Astrocyte of the cerebellum (primary cell): Measurements from ENCODE around the gene CDK14.

ENCODE experiments used
- DNase-seq: peaks from one replicate; pipeline ENCODE4 v3.0.0-alpha.2; 2011; ENCODE audit warnings: low read depth
- H3K4me3 ChIP-seq: 2 replicates; pipeline ENCODE4 v1.5.1; 2011; ENCODE audit warnings: mild to moderate bottlenecking, low read depth, low read length, moderate library complexity
- in situ Hi-C: cut with HindIII; loops from 2 replicates; pipeline ENCODE4 v1.10.0; 2017; ENCODE audit warnings: low sequenced_read_pairs
- TF ChIP-seq, protein P1 (sequence below): IDR thresholded peaks from 2 replicates; pipeline ENCODE4 v1.5.1; 2012; ENCODE audit warnings: low read length, low read depth, moderate library complexity, mild to moderate bottlenecking; ENCODE audit errors: missing control alignments

Gene CDK14

DNA sequence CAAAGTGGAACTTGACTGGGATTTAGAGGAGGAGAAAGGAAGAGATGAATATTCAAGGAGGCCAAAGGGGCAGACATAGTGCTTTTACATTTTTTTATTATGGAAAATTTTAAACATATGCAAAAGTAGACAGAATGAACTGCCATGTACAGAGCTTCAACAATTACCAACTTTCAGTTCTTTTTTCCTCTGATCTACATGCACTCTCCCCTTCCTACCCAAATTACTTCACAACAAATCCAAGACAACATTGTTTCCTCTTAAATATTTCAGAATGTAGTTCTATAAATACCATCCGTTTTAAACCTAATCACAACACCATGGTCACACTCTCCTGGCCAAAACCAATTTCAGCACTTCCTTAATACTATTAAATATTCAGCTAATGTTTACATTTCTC lies 584.6 kb downstream of the CDK14 start:
- in situ Hi-C loops, result no loop called here

DNA sequence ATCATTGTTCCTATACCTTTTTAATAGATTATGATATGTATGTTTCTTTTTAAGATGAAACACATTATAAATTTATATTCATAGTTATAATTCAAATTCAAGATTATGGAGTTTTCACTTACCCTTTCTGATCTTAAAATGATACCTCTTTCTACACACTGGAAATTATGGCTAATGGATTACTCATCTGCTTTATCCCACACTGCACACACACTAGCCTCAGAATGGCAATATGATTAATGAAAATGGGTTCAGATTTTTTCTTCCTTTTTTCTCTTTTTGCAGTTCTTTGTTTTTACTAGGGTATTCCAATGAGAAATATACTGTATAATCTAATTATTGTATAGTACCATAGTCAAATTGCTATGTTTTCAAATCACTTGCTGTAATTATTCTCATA lies 585.8 kb downstream of the CDK14 start:
- TF ChIP-seq, protein P1, sequence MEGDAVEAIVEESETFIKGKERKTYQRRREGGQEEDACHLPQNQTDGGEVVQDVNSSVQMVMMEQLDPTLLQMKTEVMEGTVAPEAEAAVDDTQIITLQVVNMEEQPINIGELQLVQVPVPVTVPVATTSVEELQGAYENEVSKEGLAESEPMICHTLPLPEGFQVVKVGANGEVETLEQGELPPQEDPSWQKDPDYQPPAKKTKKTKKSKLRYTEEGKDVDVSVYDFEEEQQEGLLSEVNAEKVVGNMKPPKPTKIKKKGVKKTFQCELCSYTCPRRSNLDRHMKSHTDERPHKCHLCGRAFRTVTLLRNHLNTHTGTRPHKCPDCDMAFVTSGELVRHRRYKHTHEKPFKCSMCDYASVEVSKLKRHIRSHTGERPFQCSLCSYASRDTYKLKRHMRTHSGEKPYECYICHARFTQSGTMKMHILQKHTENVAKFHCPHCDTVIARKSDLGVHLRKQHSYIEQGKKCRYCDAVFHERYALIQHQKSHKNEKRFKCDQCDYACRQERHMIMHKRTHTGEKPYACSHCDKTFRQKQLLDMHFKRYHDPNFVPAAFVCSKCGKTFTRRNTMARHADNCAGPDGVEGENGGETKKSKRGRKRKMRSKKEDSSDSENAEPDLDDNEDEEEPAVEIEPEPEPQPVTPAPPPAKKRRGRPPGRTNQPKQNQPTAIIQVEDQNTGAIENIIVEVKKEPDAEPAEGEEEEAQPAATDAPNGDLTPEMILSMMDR, result no peak
- no peak overlapping the region for H3K4me3 ChIP-seq
- in situ Hi-C loops, result no loop called here
- no peak for DNase-seq

More for the DNA sequence above, 584.6 kb downstream of the CDK14 start:
- TF ChIP-seq, protein P1, result no peak
- DNase-seq, result no peak
- H3K4me3 ChIP-seq, result no peak overlapping the region

DNA sequence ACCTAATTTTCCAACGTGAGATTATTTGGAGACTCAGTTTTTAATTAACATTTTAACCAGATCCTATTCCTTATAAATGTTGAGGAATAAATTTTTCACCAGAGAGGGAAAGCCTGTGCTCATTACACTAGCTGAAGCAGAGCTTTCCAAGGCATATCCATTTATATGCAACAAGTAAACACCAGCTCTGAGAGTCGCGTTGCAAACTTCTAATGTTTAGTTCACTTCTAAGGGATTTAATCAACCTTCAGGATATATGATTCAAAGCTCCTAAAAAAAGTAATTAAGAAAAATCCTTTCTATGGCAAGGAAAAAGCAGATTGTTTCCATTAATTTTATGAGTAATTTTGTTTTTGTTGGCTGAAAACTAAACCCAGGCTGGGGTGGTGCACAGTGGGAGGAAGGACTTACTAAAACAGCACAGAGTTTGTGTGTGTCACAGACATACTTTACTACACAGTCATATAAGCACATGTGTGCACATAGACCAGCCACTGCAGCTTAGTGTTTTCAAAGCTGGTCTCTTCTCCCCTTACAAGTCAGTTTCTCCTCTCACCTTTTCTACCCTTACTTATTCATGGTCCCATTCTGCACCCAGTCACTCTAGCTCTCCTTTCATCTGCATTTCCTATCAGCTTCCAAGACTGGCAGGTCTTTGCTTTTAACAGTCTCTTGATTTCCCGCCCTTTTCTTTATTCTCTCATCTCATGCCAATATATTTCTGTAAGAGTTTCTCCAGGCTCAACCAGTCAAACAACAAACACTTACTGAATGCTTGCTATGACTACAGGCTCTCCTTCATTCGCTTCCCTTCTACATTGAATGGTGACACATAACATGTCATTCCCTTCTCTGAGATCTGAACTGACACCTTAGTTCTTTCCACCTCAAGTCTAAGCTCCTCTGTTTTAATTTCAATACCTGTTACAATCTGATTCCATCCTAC lies 587.0 kb downstream of the CDK14 start:
- H3K4me3 ChIP-seq, result no peak overlapping the region
- TF ChIP-seq, protein P1, result no peak
- in situ Hi-C loops, result no loop called here
- DNase-seq, result peak; percentile 86

DNA sequence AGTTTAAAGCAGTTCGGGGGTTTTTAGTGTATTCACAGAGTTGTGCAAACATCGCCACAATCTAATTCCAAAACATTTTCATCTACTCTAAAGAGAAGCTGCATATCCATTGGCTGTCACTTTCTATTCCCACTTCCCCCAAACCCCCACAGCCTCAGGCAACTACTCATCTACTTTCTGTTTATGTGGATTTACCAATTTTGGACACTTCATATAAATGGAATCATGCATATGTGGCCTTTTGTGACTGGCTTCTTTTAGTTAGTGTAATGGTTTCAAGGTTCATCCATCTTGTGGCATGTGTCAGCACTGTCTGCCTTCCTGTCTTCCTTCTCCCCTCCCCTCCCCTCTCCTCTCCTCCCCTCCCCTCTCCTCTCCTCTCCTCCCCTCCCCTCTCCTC lies 589.6 kb downstream of the CDK14 start:
- in situ Hi-C loops, result no loop called here
- H3K4me3 ChIP-seq, result no peak overlapping the region
- no peak for DNase-seq
- TF ChIP-seq, protein P1, result no peak

DNA sequence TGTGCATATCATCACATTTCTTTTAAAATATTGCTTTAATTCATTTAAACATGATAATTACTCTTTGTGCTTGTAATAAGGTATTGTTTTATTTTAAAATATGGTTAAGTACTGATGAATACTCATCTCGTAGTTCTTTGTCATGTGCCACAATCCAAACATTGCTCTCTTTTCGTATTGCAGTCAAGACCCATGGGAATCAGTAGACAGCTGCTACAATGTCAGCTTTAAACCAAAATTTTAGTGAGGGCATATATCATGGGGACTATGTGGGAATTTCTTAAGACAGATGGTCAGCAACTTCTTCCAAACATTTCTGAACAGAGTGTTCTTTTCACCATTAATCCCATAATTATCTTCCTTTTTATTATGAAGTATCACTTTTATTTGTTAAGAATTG lies 590.9 kb downstream of the CDK14 start:
- TF ChIP-seq, protein P1, result no peak
- in situ Hi-C loops, result no loop called here
- no peak overlapping the region for H3K4me3 ChIP-seq
- no peak for DNase-seq

DNA sequence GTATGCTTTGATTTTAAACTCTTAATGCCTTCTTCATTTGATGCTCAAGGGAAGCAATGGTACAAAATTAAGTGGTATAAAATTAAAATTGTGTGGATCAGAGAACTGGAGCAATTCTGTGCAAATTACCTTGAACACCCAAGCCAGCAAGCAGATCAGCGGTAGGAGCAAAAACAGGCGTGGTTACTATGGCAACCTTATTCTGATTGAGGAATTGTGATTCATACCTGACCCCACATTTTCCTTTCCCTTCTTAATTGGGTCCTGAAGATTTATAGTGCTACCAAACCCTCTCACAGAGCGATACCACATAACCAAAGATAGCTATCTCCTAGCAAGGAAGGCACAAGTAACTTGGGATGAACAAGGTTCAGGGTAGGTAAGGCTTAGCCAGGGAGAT lies 595.6 kb downstream of the CDK14 start:
- DNase-seq, result no peak
- TF ChIP-seq, protein P1, result no peak
- in situ Hi-C loops, result no loop called here
- no peak overlapping the region for H3K4me3 ChIP-seq
